Mesenchymal stem cell (in vitro differentiated cells and primary cell): ENCODE data around the gene NETO1.

Experiments
- DNase-seq: peaks from one replicate; pipeline ENCODE4 v3.0.0-alpha.2; 2013
- H2AFZ ChIP-seq: one replicate; pipeline ENCODE4 v1.6.1; 2013; ENCODE audit warnings: low read depth, mild to moderate bottlenecking, control low read depth, inconsistent platforms, low read length, moderate library complexity
- H2AK5ac ChIP-seq: 2 replicates; pipeline ENCODE4 v1.6.1; 2013; ENCODE audit warnings: low read length, moderate library complexity, mild to moderate bottlenecking, inconsistent platforms; ENCODE audit not compliant: severe bottlenecking
- H2BK120ac ChIP-seq: one replicate; pipeline ENCODE4 v1.6.1; 2013; ENCODE audit warnings: low read depth, mild to moderate bottlenecking, inconsistent platforms, low read length, moderate library complexity
- H2BK12ac ChIP-seq, 2 experiments: one replicate each; pipeline ENCODE4 v1.6.1; 2013; ENCODE audit warnings: inconsistent platforms in 2 of 2, low read length in 2 of 2, mild to moderate bottlenecking in 2 of 2, moderate library complexity in 2 of 2, control low read depth in 1 of 2
- H2BK15ac ChIP-seq: one replicate; pipeline ENCODE4 v1.6.1; 2013; ENCODE audit warnings: mild to moderate bottlenecking, low read depth, inconsistent platforms; ENCODE audit not compliant: poor library complexity, severe bottlenecking
- H2BK5ac ChIP-seq: 2 replicates; pipeline ENCODE4 v1.6.1; 2013; ENCODE audit warnings: low read depth, mild to moderate bottlenecking, low read length, control low read depth, inconsistent platforms; ENCODE audit not compliant: poor library complexity, severe bottlenecking
- H3K14ac ChIP-seq, 2 experiments: one replicate each; pipeline ENCODE4 v1.6.1; 2013; ENCODE audit warnings: inconsistent platforms in 2 of 2, low read length in 2 of 2, control low read depth in 1 of 2, mild to moderate bottlenecking in 1 of 2, moderate library complexity in 1 of 2
- H3K18ac ChIP-seq, 2 experiments: one replicate each; pipeline ENCODE4 v1.6.1; 2013; ENCODE audit warnings: inconsistent platforms in 2 of 2, low read length in 2 of 2, control low read depth in 1 of 2, low read depth in 1 of 2, mild to moderate bottlenecking in 1 of 2
- H3K23ac ChIP-seq, 2 experiments: one replicate each; pipeline ENCODE4 v1.6.1; 2013; ENCODE audit warnings: inconsistent platforms in 2 of 2, low read length in 2 of 2, mild to moderate bottlenecking in 2 of 2, moderate library complexity in 2 of 2, control low read depth in 1 of 2
- H3K27ac ChIP-seq: 2 replicates; pipeline ENCODE4 v1.5.1; 2013; ENCODE audit warnings: mild to moderate bottlenecking, moderate library complexity, low read length, control low read depth, inconsistent platforms; ENCODE audit not compliant: poor library complexity, severe bottlenecking
- H3K27me3 ChIP-seq, 2 experiments: 2 replicates each; pipeline versions ENCODE4 v1.6.1 to v1.7.0; 2013; ENCODE audit warnings: low read length in 2 of 2, mild to moderate bottlenecking in 2 of 2, moderate library complexity in 2 of 2, control low read depth in 1 of 2, inconsistent platforms in 1 of 2; ENCODE audit not compliant: control insufficient read depth in 1 of 2, insufficient read depth in 1 of 2
- H3K36me3 ChIP-seq, 2 experiments: 2 replicates each; pipeline versions ENCODE4 v1.6.1 to v1.7.0; 2013; ENCODE audit warnings: low read length in 2 of 2, control low read depth in 1 of 2, inconsistent platforms in 1 of 2, low read depth in 1 of 2, mild to moderate bottlenecking in 1 of 2; ENCODE audit not compliant: insufficient read depth in 2 of 2, control insufficient read depth in 1 of 2
- H3K4ac ChIP-seq, 2 experiments: one replicate each; pipeline ENCODE4 v1.6.1; 2013; ENCODE audit warnings: inconsistent platforms in 2 of 2, low read length in 2 of 2, mild to moderate bottlenecking in 2 of 2, moderate library complexity in 2 of 2, control low read depth in 1 of 2, low read depth in 1 of 2
- H3K4me1 ChIP-seq: 2 replicates; pipeline ENCODE4 v1.6.1; 2013; ENCODE audit warnings: low read depth, low read length, control low read depth; ENCODE audit not compliant: control insufficient read depth, insufficient read depth
- H3K4me2 ChIP-seq: 2 replicates; pipeline ENCODE4 v1.6.1; 2013; ENCODE audit warnings: low read length, mild to moderate bottlenecking, inconsistent platforms; ENCODE audit not compliant: poor library complexity, severe bottlenecking
- H3K4me3 ChIP-seq, 2 experiments: 2 replicates each; pipeline versions ENCODE4 v1.5.1 to v1.7.0; 2013; ENCODE audit warnings: low read length in 2 of 2, mild to moderate bottlenecking in 2 of 2, control low read depth in 1 of 2, low read depth in 1 of 2; ENCODE audit not compliant: insufficient read depth in 1 of 2
- H3K79me1 ChIP-seq: replicated peaks from 2 replicates; pipeline ENCODE4 v1.6.1; 2013; ENCODE audit warnings: mild to moderate bottlenecking, control low read depth, low read length, inconsistent platforms; ENCODE audit not compliant: poor library complexity, severe bottlenecking
- H3K9ac ChIP-seq: 2 replicates; pipeline ENCODE4 v1.7.0; 2013; ENCODE audit warnings: mild to moderate bottlenecking, low read length, moderate library complexity
- H3K9me3 ChIP-seq: 2 replicates; pipeline ENCODE4 v1.7.0; 2013; ENCODE audit warnings: mild to moderate bottlenecking, low read length; ENCODE audit not compliant: control insufficient read depth
- H4K8ac ChIP-seq: one replicate; pipeline ENCODE4 v1.6.1; 2013; ENCODE audit warnings: inconsistent platforms, mild to moderate bottlenecking, low read length, moderate library complexity
- H4K91ac ChIP-seq: one replicate; pipeline ENCODE4 v1.6.1; 2013; ENCODE audit warnings: mild to moderate bottlenecking, low read length, inconsistent platforms
- WGBS: methylation state at CpG from one replicate; pipeline ENCODE4 v1.1.7; 2013; ENCODE audit warnings: mixed read lengths; 5-methylcytosine and 5-hydroxymethylcytosine counted together

NETO1 gene

DNA sequence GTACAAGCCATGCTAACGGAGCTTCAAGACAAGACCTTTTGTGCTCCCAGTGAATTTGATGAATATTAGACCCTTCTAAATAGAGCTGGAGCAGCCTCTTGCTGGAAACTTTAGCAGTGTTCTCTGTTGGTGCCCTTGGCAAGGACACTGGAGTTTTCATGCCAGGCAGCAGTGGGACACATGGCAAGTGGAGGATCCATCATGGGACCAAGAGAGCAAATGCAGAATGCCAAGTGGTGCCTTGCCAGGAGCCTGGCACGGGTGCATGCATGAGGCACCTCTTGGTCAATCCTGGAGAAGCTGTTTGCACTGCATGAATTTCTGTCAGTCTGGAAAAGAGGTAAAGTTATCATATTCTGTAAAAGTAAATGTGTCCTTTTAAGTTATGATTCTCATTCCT, 59.1 kb downstream of the NETO1 start:
- DNase-seq, result no peak
- Histone ChIP-seq H2AK5ac (no peak overlapping the region), H4K91ac (no peak overlapping the region), H2BK15ac (no peak overlapping the region), H3K9me3 (peaks cover 2% of the 10 kb centered on the region), H3K4me1 (no peaks in the 10 kb centered on the region), H3K23ac (no peak overlapping the region), H3K14ac (no peak overlapping the region), H4K8ac (no peak overlapping the region), H2BK120ac (no peak overlapping the region), H2BK12ac (no peak overlapping the region), H3K4me2 (no peak overlapping the region), H3K27me3 (no peaks in the 10 kb centered on the region), H2AFZ (no peak overlapping the region), H3K4ac (no peak overlapping the region), H3K27ac (no peak overlapping the region), H2BK5ac (no peak overlapping the region), H3K36me3 (peaks cover 0 to 3% of the 10 kb centered on the region in 2 experiments), H3K4me3 (no peak overlapping the region), H3K9ac (no peak overlapping the region), H3K79me1 (no peaks in the 10 kb centered on the region), H3K18ac (no peak overlapping the region)
- WGBS, result 73% methylated on average over 2 of the region's 2 CpGs

DNA sequence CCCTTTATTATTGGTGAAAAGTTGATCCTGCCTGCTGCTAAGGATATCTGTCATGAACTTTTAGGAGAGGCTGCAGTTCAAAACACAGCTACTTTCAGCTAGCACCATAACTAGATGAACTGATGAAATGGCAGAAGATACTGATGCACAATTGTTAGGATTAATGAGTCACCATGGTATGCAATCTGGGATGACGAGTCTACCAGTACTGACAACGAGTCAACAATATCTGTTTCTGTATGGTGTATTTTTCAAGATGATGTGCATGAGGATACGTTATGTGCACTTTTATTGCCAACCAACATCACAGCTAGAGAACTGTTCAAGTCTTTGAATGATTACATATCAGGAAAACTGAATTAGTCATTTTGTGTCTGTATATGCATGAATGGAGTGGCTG, 68.7 kb downstream of the NETO1 start:
- no peaks in the 10 kb centered on the region for H3K4me1 ChIP-seq
- H3K9me3 ChIP-seq, result peaks cover 3% of the 10 kb centered on the region
- WGBS, result 51% methylated on average over 2 of the region's 3 CpGs
- no peak overlapping the region for H3K23ac ChIP-seq
- no peak overlapping the region for H4K91ac ChIP-seq
- no peak overlapping the region for H3K4ac ChIP-seq
- no peak overlapping the region for H3K18ac ChIP-seq
- no peaks in the 10 kb centered on the region for H3K36me3 ChIP-seq
- no peak overlapping the region for H3K4me3 ChIP-seq
- H2BK12ac ChIP-seq, result no peak overlapping the region
- H2BK120ac ChIP-seq, result no peak overlapping the region
- H3K14ac ChIP-seq, result no peak overlapping the region
- H2AK5ac ChIP-seq, result no peak overlapping the region
- no peak overlapping the region for H3K9ac ChIP-seq
- no peaks in the 10 kb centered on the region for H3K27me3 ChIP-seq
- H3K4me2 ChIP-seq, result no peak overlapping the region
- no peak overlapping the region for H2AFZ ChIP-seq
- no peak overlapping the region for H2BK15ac ChIP-seq
- peak; percentile 0 for DNase-seq
- no peak overlapping the region for H2BK5ac ChIP-seq
- H4K8ac ChIP-seq, result no peak overlapping the region
- H3K27ac ChIP-seq, result no peak overlapping the region
- no peaks in the 10 kb centered on the region for H3K79me1 ChIP-seq

DNA sequence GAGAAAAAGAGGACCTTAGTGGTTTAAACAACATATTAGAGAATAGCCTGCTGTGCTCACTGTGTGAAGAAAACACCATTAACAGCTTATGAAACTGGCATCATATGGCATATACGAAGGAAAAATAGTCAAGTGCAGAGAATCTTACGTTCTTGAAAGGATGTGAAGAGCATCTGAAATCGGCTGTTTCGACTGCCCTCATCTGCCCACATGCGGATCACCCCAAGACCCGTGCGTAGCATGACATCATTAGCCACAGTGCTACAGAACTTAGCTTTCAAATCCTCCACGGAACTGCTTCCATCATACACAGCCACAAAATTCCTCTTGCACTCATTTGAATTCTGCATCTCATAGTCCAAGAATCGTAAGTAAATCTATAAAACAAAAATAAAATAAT, 84.3 kb downstream of the NETO1 start:
- Histone ChIP-seq H3K79me1 (no peaks in the 10 kb centered on the region), H2BK5ac (no peak overlapping the region), H4K8ac (no peak overlapping the region), H3K4me1 (no peaks in the 10 kb centered on the region), H2AK5ac (no peak overlapping the region), H2BK120ac (no peak overlapping the region), H2BK15ac (no peak overlapping the region), H4K91ac (no peak overlapping the region), H3K36me3 (no peaks in the 10 kb centered on the region), H3K23ac (no peak overlapping the region), H2BK12ac (no peak overlapping the region), H3K4me3 (no peak overlapping the region), H3K27me3 (no peaks in the 10 kb centered on the region), H3K9me3 (no peaks in the 10 kb centered on the region), H3K27ac (no peak overlapping the region), H3K9ac (no peak overlapping the region), H2AFZ (no peak overlapping the region), H3K18ac (no peak overlapping the region), H3K14ac (no peak overlapping the region), H3K4me2 (no peak overlapping the region), H3K4ac (no peak overlapping the region)
- DNase-seq, result no peak
- WGBS, result 90% methylated on average over 8 of the region's 9 CpGs

DNA sequence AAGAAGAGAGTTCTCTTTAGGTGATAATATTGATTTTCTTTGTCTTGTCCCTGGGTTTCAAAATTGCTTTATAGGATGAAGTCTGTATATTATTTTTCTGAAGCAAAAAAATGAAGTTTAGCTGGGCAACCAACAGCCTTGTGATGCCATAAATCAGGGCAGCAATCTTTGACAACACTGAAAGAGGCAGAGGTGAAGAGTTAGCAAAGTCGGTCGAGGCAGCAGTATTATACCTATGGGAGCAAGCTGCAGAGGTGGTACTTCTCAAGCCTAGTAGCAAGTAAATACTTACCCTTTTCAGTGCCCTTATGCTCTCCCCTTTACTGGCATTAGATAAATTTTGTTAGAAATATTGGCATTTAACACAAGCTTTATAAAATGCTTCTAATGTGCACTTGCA, 92.9 kb downstream of the NETO1 start:
- H3K4me1 ChIP-seq, result no peaks in the 10 kb centered on the region
- H3K4ac ChIP-seq, result no peak overlapping the region
- no peak overlapping the region for H3K18ac ChIP-seq
- H4K8ac ChIP-seq, result no peak overlapping the region
- no peaks in the 10 kb centered on the region for H3K79me1 ChIP-seq
- no peak overlapping the region for H2BK5ac ChIP-seq
- no peaks in the 10 kb centered on the region for H3K36me3 ChIP-seq
- H4K91ac ChIP-seq, result no peak overlapping the region
- H2BK15ac ChIP-seq, result no peak overlapping the region
- no peak overlapping the region for H2AK5ac ChIP-seq
- no peak overlapping the region for H3K4me3 ChIP-seq
- H3K23ac ChIP-seq, result no peak overlapping the region
- H3K14ac ChIP-seq, result no peak overlapping the region
- no peak overlapping the region for H2BK12ac ChIP-seq
- H3K9me3 ChIP-seq, result peaks cover 4% of the 10 kb centered on the region
- no peak overlapping the region for H3K27ac ChIP-seq
- WGBS, result 90% methylated on average over 2 of the region's 2 CpGs
- H2AFZ ChIP-seq, result no peak overlapping the region
- H3K9ac ChIP-seq, result no peak overlapping the region
- no peaks in the 10 kb centered on the region for H3K27me3 ChIP-seq
- H2BK120ac ChIP-seq, result no peak overlapping the region
- DNase-seq, result no peak
- H3K4me2 ChIP-seq, result no peak overlapping the region
